ENCODE results near the gene NCOA5.

Gene NCOA5

GRCh38 chr20:46060301-46060881 lies 29.4 kb downstream of the NCOA5 start:
- DNase-seq (ENCODE audit: low read depth) = no peak

- no peak for DNase-seq (ENCODE audit: low read depth)
These were observed 31.0 kb downstream of the NCOA5 start for GRCh38 chr20:46058599-46059281.

- DNase-seq (ENCODE audit: low read depth) = no peak
These were observed 31.7 kb downstream of the NCOA5 start for GRCh38 chr20:46057856-46058598.

- DNase-seq (ENCODE audit: low read depth) = peak; percentile 13
These were observed 32.5 kb downstream of the NCOA5 start for GRCh38 chr20:46056970-46057855.

- DNase-seq (ENCODE audit: low read depth) = no peak
These were observed 33.5 kb downstream of the NCOA5 start for GRCh38 chr20:46056027-46056833.

GRCh38 chr20:46055269-46055668 lies 34.5 kb downstream of the NCOA5 start:
- DNase-seq (ENCODE audit: low read depth) = no peak

- DNase-seq (ENCODE audit: low read depth) = no peak
These were observed 35.2 kb downstream of the NCOA5 start for GRCh38 chr20:46054606-46055005.

GRCh38 chr20:46053416-46053815 lies 36.3 kb downstream of the NCOA5 start:
- no peak for DNase-seq (ENCODE audit: low read depth)

GRCh38 chr20:46051556-46052308 lies 38.0 kb downstream of the NCOA5 start:
- DNase-seq (ENCODE audit: low read depth) = no peak

- no peak for DNase-seq (ENCODE audit: low read depth)
These were observed 38.9 kb downstream of the NCOA5 start for GRCh38 chr20:46050885-46051284.

GRCh38 chr20:46050444-46050843 lies 39.3 kb downstream of the NCOA5 start:
- DNase-seq (ENCODE audit: low read depth) = no peak

- no peak for DNase-seq (ENCODE audit: low read depth)
These were observed 39.9 kb downstream of the NCOA5 start for GRCh38 chr20:46049815-46050214.

GRCh38 chr20:46049190-46049589 lies 40.6 kb downstream of the NCOA5 start:
- no peak for DNase-seq (ENCODE audit: low read depth)

GRCh38 chr20:46047821-46048220 lies 41.9 kb downstream of the NCOA5 start:
- DNase-seq (ENCODE audit: low read depth) = no peak

- no peak for DNase-seq (ENCODE audit: low read depth)
These were observed 43.0 kb downstream of the NCOA5 start for GRCh38 chr20:46046588-46047310.

- DNase-seq (ENCODE audit: low read depth) = no peak
These were observed 44.9 kb downstream of the NCOA5 start for GRCh38 chr20:46044896-46045295.

GRCh38 chr20:46043556-46043955 lies 46.2 kb downstream of the NCOA5 start:
- DNase-seq (ENCODE audit: low read depth) = no peak

- DNase-seq (ENCODE audit: low read depth) = peak; percentile 44
These were observed 48.7 kb downstream of the NCOA5 start for GRCh38 chr20:46040902-46041535.

- DNase-seq (ENCODE audit: low read depth) = no peak
These were observed 52.7 kb downstream of the NCOA5 start for GRCh38 chr20:46037036-46037435.

GRCh38 chr20:46036370-46036769 lies 53.4 kb downstream of the NCOA5 start:
- DNase-seq (ENCODE audit: low read depth) = no peak
